GM12864 (cell line): ENCODE measurements around the gene TSPEAR.

Source experiments
- DNase-seq: peaks from one replicate; pipeline ENCODE4 v3.0.0-alpha.2; 2011; ENCODE audit warnings: low read depth
- H3K4me3 ChIP-seq: 2 replicates; pipeline ENCODE4 v1.5.1; 2011; ENCODE audit warnings: mild to moderate bottlenecking, low read depth, low read length, control low read depth
- CTCF ChIP-seq: IDR thresholded peaks from 2 replicates; pipeline ENCODE4 v1.5.1; 2011; ENCODE audit warnings: low read depth, mild to moderate bottlenecking, moderate library complexity, low read length, control low read depth, inconsistent platforms; ENCODE audit errors: missing control alignments

Gene TSPEAR

DNA sequence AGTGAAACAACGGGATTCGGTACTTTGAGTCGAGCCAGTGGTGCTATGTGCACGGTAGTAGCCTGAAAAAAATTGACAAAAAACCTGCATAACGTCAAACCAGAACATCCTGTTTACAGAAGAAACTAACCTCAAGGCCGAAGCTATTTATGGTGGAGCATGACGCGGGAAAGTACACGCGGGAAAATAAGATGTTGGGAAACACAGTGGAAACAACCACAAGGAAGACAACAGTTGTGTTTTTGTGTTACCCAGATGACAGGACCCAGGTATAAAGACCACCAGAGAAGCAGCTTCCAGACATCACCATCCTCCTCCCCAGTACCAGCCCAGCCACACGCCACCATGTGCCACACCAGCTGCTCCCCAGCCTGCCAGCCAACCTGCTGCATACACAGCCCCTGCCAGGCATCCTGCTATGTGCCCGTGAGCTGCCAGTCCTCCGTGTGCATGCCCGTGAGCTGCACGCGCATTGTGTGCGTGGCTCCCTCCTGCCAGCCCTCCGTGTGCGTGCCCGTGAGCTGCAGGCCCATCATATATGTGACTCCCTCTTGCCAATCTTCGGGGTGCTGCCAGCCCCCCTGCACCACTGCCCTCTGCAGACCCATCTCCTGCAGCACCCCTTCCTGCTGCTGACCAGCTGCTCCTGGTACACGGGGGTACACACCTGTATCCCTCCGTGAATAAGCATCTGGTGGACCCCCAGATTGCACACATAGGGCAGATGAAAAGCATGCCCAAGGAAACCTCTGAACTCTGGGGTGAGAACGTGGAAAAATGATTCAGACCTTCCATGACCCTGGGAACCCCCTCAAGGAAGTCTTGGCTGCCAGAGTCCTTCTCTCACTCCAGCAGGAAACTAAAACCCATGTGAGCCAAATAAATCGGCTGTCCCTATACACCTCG lies 53.5 kb downstream of the TSPEAR start, which contains the start of gene KRTAP12-3:
Gene KRTAP12-3 (plus strand): TSS at position 298 of the 906 bp plus-strand sequence. CDS start 48 bp downstream, at position 346.
- no peak for DNase-seq
- H3K4me3 ChIP-seq, result no peak within 1 kb of the TSS
- no peak for TF ChIP-seq CTCF

DNA sequence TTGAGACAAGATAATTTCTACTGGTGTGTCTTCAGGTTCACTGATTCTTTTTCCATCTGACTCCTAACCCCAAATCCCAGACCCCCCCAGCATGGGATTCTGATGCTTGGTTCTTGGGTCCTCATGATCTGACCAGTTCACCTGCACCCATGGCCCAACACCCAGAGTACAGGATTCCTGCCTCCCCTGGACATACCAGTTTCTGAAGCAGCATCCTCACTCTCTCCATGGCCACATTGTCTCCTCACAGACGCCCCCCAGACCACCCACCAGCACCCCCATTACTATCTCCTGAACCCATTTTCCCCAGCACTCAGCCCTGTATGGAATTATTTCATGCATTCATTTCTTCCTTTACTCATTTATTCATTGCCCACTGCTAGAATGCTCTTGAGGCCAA lies 54.5 kb downstream of the TSPEAR start:
- no peak overlapping the region for H3K4me3 ChIP-seq
- no peak for DNase-seq
- no peak for TF ChIP-seq CTCF

- no peak for TF ChIP-seq CTCF
- DNase-seq, result no peak
- H3K4me3 ChIP-seq, result no peak within 1 kb of the TSS
These were observed 56.7 kb downstream of the TSPEAR start, which contains the start of gene KRTAP12-4 for GRCh38 chr21:44654576-44655175. TSS of gene KRTAP12-4 (minus strand) at chr21:44654659. CDS start at chr21:44654614, 45 bp downstream.

DNA sequence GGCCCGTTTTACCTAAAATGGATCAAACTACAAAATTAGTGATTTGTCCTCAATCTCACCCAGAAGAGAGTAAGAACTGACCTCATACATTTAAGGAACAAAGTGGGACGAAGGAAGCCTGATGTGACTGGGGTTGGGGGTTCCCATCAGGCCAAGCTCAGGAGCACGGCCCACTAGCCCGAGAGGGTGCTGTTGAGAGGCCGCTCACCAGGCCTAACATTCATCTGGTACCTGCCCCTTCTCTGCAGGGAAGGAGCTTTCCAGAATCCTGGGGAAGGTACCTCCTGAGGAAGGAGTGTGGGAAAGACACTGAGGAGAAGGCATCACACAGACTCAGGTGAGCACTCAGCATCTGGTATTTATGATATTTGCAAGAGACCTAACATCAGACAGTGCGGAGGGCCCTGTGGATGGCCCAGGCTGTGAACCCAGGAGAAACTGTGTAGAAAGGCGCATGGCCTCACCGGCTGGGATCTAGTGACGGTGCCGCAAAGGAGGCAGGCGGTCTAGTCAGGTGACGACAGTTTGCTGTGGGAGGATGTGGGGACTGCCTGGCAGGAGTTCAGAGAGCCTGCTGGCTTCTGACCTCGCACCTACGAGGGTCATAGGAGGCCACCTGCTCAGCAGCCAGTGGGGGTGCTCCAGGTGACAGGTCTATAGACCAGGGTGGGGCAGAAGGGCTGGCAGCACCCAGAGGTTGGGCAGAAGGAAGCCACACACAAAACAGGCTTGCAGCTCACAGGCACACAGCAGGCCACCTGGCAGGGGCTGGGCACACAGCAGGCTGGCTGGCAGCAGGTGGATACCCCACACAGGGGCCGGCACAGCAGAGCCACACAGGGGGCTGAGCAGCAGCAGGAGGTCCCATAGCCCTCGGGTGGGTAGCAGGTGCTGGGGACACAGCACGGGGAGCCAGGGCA lies 57.5 kb downstream of the TSPEAR start:
- no peak overlapping the region for H3K4me3 ChIP-seq
- TF ChIP-seq CTCF, result no peak
- DNase-seq, result no peak

DNA sequence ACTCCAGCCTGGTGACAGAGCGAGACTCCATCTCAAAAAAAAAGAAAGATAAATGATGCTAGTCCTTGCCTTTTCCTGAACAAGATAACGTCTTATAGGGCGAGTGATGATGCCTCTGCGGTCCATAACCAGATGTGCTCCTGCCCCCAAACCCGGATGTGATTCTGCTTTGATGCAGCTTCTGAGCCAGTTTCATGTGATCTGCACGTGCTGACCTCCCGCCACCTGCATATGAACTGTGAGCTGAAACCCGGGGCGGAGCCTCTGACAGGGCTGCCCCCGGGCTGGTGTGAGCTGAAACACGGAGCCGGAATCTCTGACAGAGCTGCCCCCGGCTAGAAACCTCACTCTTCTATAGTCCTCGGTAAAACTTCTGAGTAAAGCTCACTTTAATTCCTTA lies 58.2 kb downstream of the TSPEAR start:
- no peak for TF ChIP-seq CTCF
- DNase-seq, result no peak
- no peak overlapping the region for H3K4me3 ChIP-seq

- TF ChIP-seq CTCF, result no peak
- no peak for DNase-seq
These were observed 60.2 kb downstream of the TSPEAR start for GRCh38 chr21:44650973-44651675.

More at GRCh38 chr21:44650973-44651675, 60.2 kb downstream of the TSPEAR start:
- no peak overlapping the region for H3K4me3 ChIP-seq
